Naive thymus-derived CD4-positive, alpha-beta T cell (primary cell): Measurements from ENCODE around the gene PCDHGB5. TPM values are rescaled to one million over a fixed set of nuclear protein-coding genes. Genes with fewer than 3 reads are reported as not detected.
A peak's percentile ranks its signal among the peaks of the same experiment; 100 is the strongest.
"Not testable (repeated sequence)": the region's sequence is repeated elsewhere in the genome, so short reads cannot be mapped to it uniquely, and the experiment has no call there.

Experiments used
- ATAC-seq: fragments of 150-1000 bp; cut with Tn5 transposase; 2 replicates; pipeline ENCODE4 v1.10.0; 2021; ENCODE audit warnings: mild to moderate bottlenecking, moderate library complexity
- CTCF ChIA-PET: fragments of 350-600 bp; sonication (Branson Sonifier 250); formaldehyde crosslinking; loops from one replicate; lab custom pipeline; 2021; ENCODE audit warnings: antibody characterized with exemption; lab: Charles Lee
- POLR2A ChIA-PET: fragments of 350-600 bp; sonication (Branson Sonifier 250); formaldehyde crosslinking; loops from one replicate; lab custom pipeline; 2021; ENCODE audit warnings: antibody characterized with exemption, inconsistent platforms; lab: Charles Lee
- DNase-seq, 9 donors: peaks; one replicate each; pipeline versions ENCODE4 v3.0.0 to v3.0.0-alpha.2; 2020 to 2022; ENCODE audit warnings: mixed read lengths in 1 of 9
- H3K27ac ChIP-seq: one replicate; pipeline ENCODE4 v1.7.0; 2013; ENCODE audit warnings: mild to moderate bottlenecking, low read depth, low read length, moderate library complexity
- H3K27me3 ChIP-seq, 2 donors: one replicate each; pipeline ENCODE4 v1.7.0; 2013; ENCODE audit warnings: low read length in 2 of 2, mild to moderate bottlenecking in 2 of 2, moderate library complexity in 2 of 2; ENCODE audit not compliant: control insufficient read depth in 2 of 2, insufficient read depth in 2 of 2
- H3K36me3 ChIP-seq, 3 experiments: 1 replicate in 2 of 3; 2 replicates in 1 of 3; pipeline ENCODE4 v1.7.0; 2013; ENCODE audit warnings: low read length in 3 of 3, mild to moderate bottlenecking in 3 of 3, moderate library complexity in 1 of 3; ENCODE audit not compliant: insufficient read depth in 3 of 3, control insufficient read depth in 2 of 3
- H3K4me1 ChIP-seq, 2 donors: one replicate each; pipeline ENCODE4 v1.7.0; 2013; ENCODE audit warnings: low read length in 2 of 2, mild to moderate bottlenecking in 2 of 2, moderate library complexity in 1 of 2; ENCODE audit not compliant: control insufficient read depth in 2 of 2, insufficient read depth in 2 of 2
- H3K4me3 ChIP-seq: 2 replicates; pipeline ENCODE4 v1.7.0; 2013; ENCODE audit warnings: mild to moderate bottlenecking, low read length
- H3K9me3 ChIP-seq, 3 experiments: 1 replicate in 2 of 3; 2 replicates in 1 of 3; pipeline ENCODE4 v1.7.0; 2013; ENCODE audit warnings: low read length in 3 of 3; ENCODE audit not compliant: control insufficient read depth in 2 of 3
- H3K27ac Mint-ChIP-seq, 9 donors: one replicate each; pipeline ENCODE4 v1.8.0; 2020 to 2022; ENCODE audit warnings: mixed read lengths in 9 of 9, mild to moderate bottlenecking in 8 of 9, moderate library complexity in 5 of 9, inconsistent platforms in 2 of 9
- H3K27me3 Mint-ChIP-seq, 5 donors: one replicate each; pipeline ENCODE4 v1.8.0; 2021 to 2022; ENCODE audit warnings: mixed read lengths in 5 of 5, mild to moderate bottlenecking in 1 of 5
- H3K36me3 Mint-ChIP-seq, 5 donors: one replicate each; pipeline ENCODE4 v1.8.0; 2020 to 2022; ENCODE audit warnings: mixed read lengths in 5 of 5, mild to moderate bottlenecking in 3 of 5, inconsistent platforms in 1 of 5
- H3K4me1 Mint-ChIP-seq, 7 donors: one replicate each; pipeline ENCODE4 v1.8.0; 2020 to 2022; ENCODE audit warnings: mixed read lengths in 7 of 7, mild to moderate bottlenecking in 3 of 7, inconsistent platforms in 1 of 7
- H3K4me3 Mint-ChIP-seq, 10 donors: one replicate each; pipeline ENCODE4 v1.8.0; 2020 to 2022; ENCODE audit warnings: mild to moderate bottlenecking in 10 of 10, mixed read lengths in 10 of 10, moderate library complexity in 6 of 10, inconsistent platforms in 2 of 10
- H3K9me3 Mint-ChIP-seq, 11 donors: one replicate each; pipeline ENCODE4 v1.8.0; 2020 to 2022; ENCODE audit warnings: mixed read lengths in 11 of 11, mild to moderate bottlenecking in 4 of 11, inconsistent platforms in 1 of 11, moderate library complexity in 1 of 11
- intact Hi-C, 2 donors: fragments of 100-400 bp; cut with micrococcal nuclease; formaldehyde crosslinking; loops; one replicate each; pipeline ENCODE4 v1.15.1; 2023
- polyA plus RNA-seq, 2 donors: library from polyadenylated mRNA; unstranded; fragments of 300-500 nt; fragmentation: Illumina TruSeq; gene quantifications; one replicate each; pipeline ENCODE4 v1.2.3, GENCODE V29; 2021
- total RNA-seq, 6 experiments: library from RNA in 5 of 6; stranded (reverse) in 5 of 6; gene quantifications; 1 replicate in 5 of 6; 2 replicates in 1 of 6; pipeline ENCODE4 v1.2.3 and lab custom pipeline; 2021 to 2026

The PCDHGB5 gene
- total and polyA plus RNA-seq, 7 experiments from 2014 or later: 0.09 to 0.49 (median 0.42) TPM

GRCh38 chr5:141409598-141410306, 12.0 kb downstream of the PCDHGB5 start:
- Mint-ChIP-seq H3K4me3 (peak overlapping the region in 1 of 10 donors; percentile 6), H3K27ac (peak overlapping the region in 4 of 9 donors; percentile 19 to 80 (median 59)), H3K27me3 (peaks cover 61 to 82% (median 78%) of the 10 kb centered on the region in 5 donors), H3K36me3 (peaks cover 7 to 33% (median 16%) of the 10 kb centered on the region in 5 donors), H3K9me3 (peaks cover 14 to 82% (median 45%) of the 10 kb centered on the region in 11 donors), H3K4me1 (peaks cover 7 to 24% (median 14%) of the 10 kb centered on the region in 7 donors)
- no peak overlapping the region for H3K4me3 ChIP-seq
- intact Hi-C loops: loop anchor here in 1 of 2 donors (5.0 to 10.0 kb wide), 2 partner anchors 87 to 465 kb away; partner anchors contain the start of genes PCDH1 and TAF7
- peaks cover 0 to 5% of the 10 kb centered on the region in 2 donors for H3K4me1 ChIP-seq
- ATAC-seq (no peak), DNase-seq (no peak)
- H3K36me3 ChIP-seq: no peaks in the 10 kb centered on the region
- H3K27ac ChIP-seq: no peak overlapping the region
- H3K9me3 ChIP-seq: peaks cover 0 to 31% (median 0%) of the 10 kb centered on the region in 3 experiments
- peaks cover 16 to 24% of the 10 kb centered on the region in 2 donors for H3K27me3 ChIP-seq
- ChIA-PET CTCF (no interaction called here), POLR2A (no interaction called here)

- DNase-seq: no peak
- no peaks in the 10 kb centered on the region for H3K36me3 ChIP-seq
Measured at GRCh38 chr5:141411575-141411974, 13.8 kb downstream of the PCDHGB5 start.

DNA sequence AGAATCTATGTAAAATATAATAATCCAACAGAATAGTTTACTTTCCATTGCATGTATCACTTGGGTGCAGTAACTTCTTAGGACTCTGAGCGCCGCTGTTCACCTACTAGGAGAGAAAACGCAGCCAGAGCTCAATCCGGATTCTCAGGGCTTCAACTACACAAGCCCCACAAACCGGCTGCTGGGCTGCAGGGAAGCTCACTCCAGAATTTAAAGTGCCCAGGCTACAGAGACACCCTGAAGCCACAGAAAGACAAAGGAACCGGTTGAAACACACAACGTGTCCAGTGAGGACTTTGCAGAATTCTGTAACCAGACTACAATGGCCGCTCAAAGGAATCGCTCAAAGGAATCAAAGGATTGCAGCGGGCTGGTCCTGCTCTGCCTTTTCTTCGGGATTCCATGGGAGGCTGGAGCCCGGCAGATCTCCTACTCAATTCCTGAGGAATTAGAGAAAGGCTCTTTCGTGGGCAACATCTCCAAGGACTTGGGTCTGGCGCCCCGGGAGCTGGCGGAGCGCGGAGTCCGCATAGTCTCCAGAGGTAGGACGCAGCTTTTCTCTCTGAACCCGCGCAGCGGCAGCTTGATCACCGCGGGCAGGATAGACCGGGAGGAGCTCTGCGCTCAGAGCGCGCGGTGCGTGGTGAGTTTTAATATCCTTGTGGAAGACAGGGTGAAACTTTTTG, 15.2 kb downstream of the PCDHGB5 start, which contains the start of gene PCDHGA10:
TSS of gene PCDHGA10 (plus strand) at position 134 of the 686 bp plus-strand sequence. CDS start at position 323, 189 bp downstream.
- H3K4me1 Mint-ChIP-seq: peaks cover 13 to 27% (median 19%) of the 10 kb centered on the region in 7 donors
- no peaks in the 10 kb centered on the region for H3K36me3 ChIP-seq
- CTCF ChIA-PET: interaction anchor here (0.6 to 3.2 kb wide), 10 partner anchors 17 to 154 kb away, joined by 3 to 17 read pairs (median 4); partner anchors contain the start of gene PCDHGA12
- H3K27ac ChIP-seq: no peak within 1 kb of the TSS
- intact Hi-C loops: loop anchor here (1.0 to 10.0 kb wide), 7 partner anchors 91 to 462 kb away; partner anchors contain the start of genes TAF7 (in 2 of the 2) and PCDH1 (in 1 of the 2)
- H3K9me3 Mint-ChIP-seq: peaks cover 11 to 77% (median 49%) of the 10 kb centered on the region in 11 donors
- H3K27ac Mint-ChIP-seq: peak within 1 kb of the TSS in 2 of 9 donors; percentile 54 to 56
- peaks cover 4 to 36% (median 19%) of the 10 kb centered on the region in 5 donors for H3K36me3 Mint-ChIP-seq
- peak in 7 of 9 donors; percentile 38 to 66 (median 52) for DNase-seq
- H3K9me3 ChIP-seq: peaks cover 0 to 32% (median 0%) of the 10 kb centered on the region in 3 experiments
- H3K4me1 ChIP-seq: peaks cover 0 to 5% of the 10 kb centered on the region in 2 donors
- peaks cover 23% of the 10 kb centered on the region in 2 donors for H3K27me3 ChIP-seq
- ATAC-seq: peak; percentile 84
- H3K4me3 Mint-ChIP-seq: peak within 1 kb of the TSS; percentile 83 to 92 (median 87)
- peaks cover 69 to 80% (median 75%) of the 10 kb centered on the region in 5 donors for H3K27me3 Mint-ChIP-seq
- H3K4me3 ChIP-seq: peak within 1 kb of the TSS; percentile 73
- POLR2A ChIA-PET: no interaction called here

More at GRCh38 chr5:141411575-141411974, 13.8 kb downstream of the PCDHGB5 start:
- intact Hi-C loops: loop anchor here in 1 of 2 donors (5.0 to 10.0 kb wide), 2 partner anchors 89 to 463 kb away; partner anchors contain the start of genes PCDH1 and TAF7
- Histone ChIP-seq H3K27ac (no peak overlapping the region), H3K27me3 (peaks cover 22% of the 10 kb centered on the region in 2 donors), H3K4me3 (no peak overlapping the region), H3K9me3 (peaks cover 0 to 31% (median 0%) of the 10 kb centered on the region in 3 experiments), H3K4me1 (peaks cover 0 to 5% of the 10 kb centered on the region in 2 donors)
- Mint-ChIP-seq H3K9me3 (peaks cover 14 to 80% (median 50%) of the 10 kb centered on the region in 11 donors), H3K36me3 (peaks cover 4 to 33% (median 16%) of the 10 kb centered on the region in 5 donors), H3K4me3 (no peak overlapping the region), H3K27me3 (peaks cover 68 to 81% (median 75%) of the 10 kb centered on the region in 5 donors), H3K27ac (no peak overlapping the region), H3K4me1 (peaks cover 11 to 30% (median 19%) of the 10 kb centered on the region in 7 donors)
- CTCF ChIA-PET: interaction anchor here (3.2 kb wide), 1 partner anchor 152 kb away, joined by 17 read pairs; no protein-coding TSS in a partner anchor
- POLR2A ChIA-PET: no interaction called here
- no peak for ATAC-seq

DNA sequence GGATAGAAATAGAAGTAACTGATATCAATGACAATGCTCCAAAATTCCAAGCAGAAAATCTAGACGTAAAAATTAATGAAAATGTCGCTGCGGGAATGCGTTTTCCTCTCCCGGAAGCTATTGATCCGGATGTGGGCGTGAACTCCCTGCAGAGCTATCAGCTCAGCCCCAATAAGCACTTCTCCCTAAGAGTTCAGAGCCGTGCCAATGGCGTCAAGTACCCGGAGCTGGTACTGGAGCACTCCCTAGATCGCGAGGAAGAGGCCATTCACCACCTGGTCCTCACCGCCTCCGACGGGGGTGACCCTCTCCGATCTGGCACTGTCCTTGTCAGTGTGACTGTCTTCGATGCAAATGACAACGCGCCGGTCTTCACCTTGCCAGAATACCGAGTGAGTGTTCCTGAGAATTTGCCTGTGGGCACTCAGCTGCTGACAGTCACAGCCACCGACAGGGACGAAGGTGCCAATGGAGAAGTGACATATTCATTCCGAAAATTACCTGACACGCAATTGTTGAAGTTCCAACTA, 15.9 kb downstream of the PCDHGB5 start:
- H3K27me3 ChIP-seq: peaks cover 23 to 27% of the 10 kb centered on the region in 2 donors
- no peak for DNase-seq
- Mint-ChIP-seq H3K27ac (peak overlapping the region in 2 of 9 donors; percentile 54 to 56), H3K4me1 (peaks cover 16 to 26% (median 19%) of the 10 kb centered on the region in 7 donors), H3K36me3 (peaks cover 4 to 39% (median 16%) of the 10 kb centered on the region in 5 donors), H3K4me3 (peak overlapping the region; percentile 83 to 92 (median 87)), H3K9me3 (peaks cover 13 to 77% (median 49%) of the 10 kb centered on the region in 11 donors), H3K27me3 (peaks cover 69 to 81% (median 75%) of the 10 kb centered on the region in 5 donors)
- peaks cover 0 to 5% of the 10 kb centered on the region in 2 donors for H3K4me1 ChIP-seq
- intact Hi-C loops: loop anchor here (1.0 to 10.0 kb wide), 6 partner anchors 91 to 461 kb away; partner anchors contain the start of genes TAF7 (in 2 of the 2) and PCDH1 (in 1 of the 2)
- ATAC-seq: no peak
- H3K36me3 ChIP-seq: no peaks in the 10 kb centered on the region
- no peak overlapping the region for H3K27ac ChIP-seq
- CTCF ChIA-PET: interaction anchor here (0.8 to 3.2 kb wide), 6 partner anchors 99 to 153 kb away, joined by 3 to 17 read pairs (median 4); no protein-coding TSS in a partner anchor
- H3K4me3 ChIP-seq: peak overlapping the region; percentile 73
- POLR2A ChIA-PET: no interaction called here
- peaks cover 0 to 33% (median 6%) of the 10 kb centered on the region in 3 experiments for H3K9me3 ChIP-seq

DNA sequence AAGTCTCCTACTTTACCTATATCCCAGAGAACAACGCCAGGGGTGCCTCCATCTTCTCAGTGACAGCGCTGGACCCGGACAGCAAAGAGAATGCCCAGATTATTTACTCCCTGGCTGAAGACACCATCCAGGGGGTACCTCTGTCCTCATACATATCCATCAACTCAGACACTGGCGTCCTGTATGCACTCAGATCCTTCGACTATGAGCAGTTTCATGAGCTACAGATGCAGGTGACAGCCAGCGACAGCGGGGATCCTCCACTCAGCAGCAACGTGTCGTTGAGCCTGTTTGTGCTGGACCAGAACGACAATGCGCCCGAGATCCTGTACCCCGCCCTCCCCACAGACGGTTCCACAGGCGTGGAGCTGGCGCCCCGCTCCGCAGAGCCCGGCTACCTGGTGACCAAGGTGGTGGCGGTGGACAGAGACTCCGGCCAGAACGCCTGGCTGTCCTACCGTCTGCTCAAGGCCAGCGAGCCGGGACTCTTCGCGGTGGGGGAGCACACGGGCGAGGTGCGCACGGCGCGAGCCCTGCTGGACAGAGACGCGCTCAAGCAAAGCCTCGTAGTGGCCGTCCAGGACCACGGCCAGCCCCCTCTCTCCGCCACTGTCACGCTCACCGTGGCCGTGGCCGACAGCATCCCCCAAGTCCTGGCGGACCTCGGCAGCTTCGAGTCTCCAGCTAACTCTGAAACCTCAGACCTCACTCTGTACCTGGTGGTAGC, 17.0 kb downstream of the PCDHGB5 start:
- H3K9me3 Mint-ChIP-seq: peaks cover 11 to 76% (median 44%) of the 10 kb centered on the region in 11 donors
- H3K4me3 Mint-ChIP-seq: peak overlapping the region in 9 of 10 donors; percentile 1 to 89 (median 40)
- CTCF ChIA-PET: not testable (repeated sequence)

More for the DNA sequence above, 17.0 kb downstream of the PCDHGB5 start:
- H3K36me3 ChIP-seq, H3K27ac Mint-ChIP-seq, ATAC-seq, H3K4me1 ChIP-seq, H3K27ac ChIP-seq, H3K4me3 ChIP-seq, DNase-seq, POLR2A ChIA-PET: not testable (repeated sequence)
- Histone ChIP-seq H3K9me3 (peaks cover 0 to 33% (median 12%) of the 10 kb centered on the region in 3 experiments), H3K27me3 (peaks cover 23 to 28% of the 10 kb centered on the region in 2 donors)
- Mint-ChIP-seq H3K27me3 (peaks cover 67 to 78% (median 73%) of the 10 kb centered on the region in 5 donors), H3K36me3 (peaks cover 4 to 37% (median 12%) of the 10 kb centered on the region in 5 donors), H3K4me1 (peaks cover 16 to 28% (median 19%) of the 10 kb centered on the region in 7 donors)
- intact Hi-C loops: loop anchor here in 1 of 2 donors (5.0 to 10.0 kb wide), 3 partner anchors 52 to 460 kb away; partner anchors contain the start of genes PCDH1, PCDHGA5 and TAF7
